Colonic mucosa (tissue), 4 donors: ENCODE results near the gene ZDHHC22. TPM values are rescaled to one million over a fixed set of nuclear protein-coding genes. Genes with fewer than 3 reads are reported as not detected.

Source experiments
- DNase-seq: peaks from one replicate; pipeline ENCODE4 v3.0.0-alpha.2; 2020
- H3K27ac ChIP-seq: fragments of 200-600 bp; one replicate; pipeline ENCODE4 v1.8.0; 2021
- H3K27me3 ChIP-seq: fragments of 200-600 bp; one replicate; pipeline ENCODE4 v1.8.0; 2021
- H3K36me3 ChIP-seq: fragments of 200-600 bp; one replicate; pipeline ENCODE4 v1.8.0; 2021
- H3K4me1 ChIP-seq: fragments of 200-600 bp; one replicate; pipeline ENCODE4 v1.8.0; 2021; ENCODE audit warnings: mild to moderate bottlenecking
- H3K4me3 ChIP-seq: fragments of 200-600 bp; one replicate; pipeline ENCODE4 v1.8.0; 2021
- H3K9ac ChIP-seq, 2 donors: one replicate each; pipeline ENCODE4 v1.7.0; 2013; ENCODE audit warnings: control low read depth in 2 of 2, low read depth in 2 of 2, low read length in 2 of 2
- H3K9me3 ChIP-seq: fragments of 200-600 bp; one replicate; pipeline ENCODE4 v1.8.0; 2021
- intact Hi-C: fragments of 100-400 bp; cut with DNase I; formaldehyde crosslinking; loops from one replicate; pipeline ENCODE4 v1.14.1; 2022
- total RNA-seq, 2 donors: library from RNA; stranded (reverse); fragmentation: NEBNext Ultra II Directional in 1 of 2; extraction: Animal tissue kit (Norgen Biotek cat#: 25700) in 1 of 2; gene quantifications; one replicate each; pipeline ENCODE4 v1.2.1, GENCODE V29; 2021
- TF ChIP-seq, protein P1 (sequence below): fragments of 200-600 bp; IDR thresholded peaks from one replicate; pipeline ENCODE4 v1.8.0; 2022; ENCODE audit warnings: antibody characterized with exemption, mild to moderate bottlenecking
- donor health status: healthy.
- donor health status: DM: no; HTN: no; CAD: no.
- donor health status: DM: no; HTN: no; CAD: no.

The ZDHHC22 gene
- total RNA-seq, 2 donors from 2014 or later, result 0.07 to 0.42 TPM

- no peak for DNase-seq
- no peaks in the 10 kb centered on the region for H3K27me3 ChIP-seq
- H3K4me1 ChIP-seq, result no peaks in the 10 kb centered on the region
- no peak overlapping the region for H3K27ac ChIP-seq
- no peaks in the 10 kb centered on the region for H3K9me3 ChIP-seq
- H3K9ac ChIP-seq, result no peak overlapping the region
- no peaks in the 10 kb centered on the region for H3K36me3 ChIP-seq
- no peak overlapping the region for H3K4me3 ChIP-seq
- TF ChIP-seq, protein P1, sequence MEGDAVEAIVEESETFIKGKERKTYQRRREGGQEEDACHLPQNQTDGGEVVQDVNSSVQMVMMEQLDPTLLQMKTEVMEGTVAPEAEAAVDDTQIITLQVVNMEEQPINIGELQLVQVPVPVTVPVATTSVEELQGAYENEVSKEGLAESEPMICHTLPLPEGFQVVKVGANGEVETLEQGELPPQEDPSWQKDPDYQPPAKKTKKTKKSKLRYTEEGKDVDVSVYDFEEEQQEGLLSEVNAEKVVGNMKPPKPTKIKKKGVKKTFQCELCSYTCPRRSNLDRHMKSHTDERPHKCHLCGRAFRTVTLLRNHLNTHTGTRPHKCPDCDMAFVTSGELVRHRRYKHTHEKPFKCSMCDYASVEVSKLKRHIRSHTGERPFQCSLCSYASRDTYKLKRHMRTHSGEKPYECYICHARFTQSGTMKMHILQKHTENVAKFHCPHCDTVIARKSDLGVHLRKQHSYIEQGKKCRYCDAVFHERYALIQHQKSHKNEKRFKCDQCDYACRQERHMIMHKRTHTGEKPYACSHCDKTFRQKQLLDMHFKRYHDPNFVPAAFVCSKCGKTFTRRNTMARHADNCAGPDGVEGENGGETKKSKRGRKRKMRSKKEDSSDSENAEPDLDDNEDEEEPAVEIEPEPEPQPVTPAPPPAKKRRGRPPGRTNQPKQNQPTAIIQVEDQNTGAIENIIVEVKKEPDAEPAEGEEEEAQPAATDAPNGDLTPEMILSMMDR, result no peak
- intact Hi-C loops, result no loop called here
These were observed 56.6 kb downstream of the ZDHHC22 start for GRCh38 chr14:77084985-77085384.

DNA sequence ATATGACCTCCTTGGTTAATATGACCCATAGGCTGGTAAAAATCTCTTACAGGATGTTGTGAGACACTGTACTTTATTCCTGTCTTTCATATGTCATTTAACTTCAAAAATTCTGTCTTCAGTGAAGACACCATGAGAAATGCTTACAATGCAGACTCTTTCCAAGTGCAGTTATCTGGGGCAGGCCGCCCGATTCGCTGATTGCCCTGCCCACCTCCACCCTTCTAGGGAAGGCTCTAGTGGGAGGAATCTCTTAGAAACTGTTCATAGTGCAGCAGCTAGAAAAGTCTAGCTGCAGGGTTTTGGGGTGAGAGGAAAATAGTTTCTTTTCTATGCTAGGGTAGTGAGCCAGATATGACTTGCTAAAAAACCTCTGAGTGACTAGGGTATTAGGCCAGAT lies 58.5 kb downstream of the ZDHHC22 start:
- H3K9ac ChIP-seq, result no peak overlapping the region
- no peaks in the 10 kb centered on the region for H3K27me3 ChIP-seq
- TF ChIP-seq, protein P1, result no peak
- no peak overlapping the region for H3K4me3 ChIP-seq
- H3K9me3 ChIP-seq, result no peaks in the 10 kb centered on the region
- intact Hi-C loops, result no loop called here
- H3K4me1 ChIP-seq, result no peaks in the 10 kb centered on the region
- H3K27ac ChIP-seq, result no peak overlapping the region
- no peak for DNase-seq
- no peaks in the 10 kb centered on the region for H3K36me3 ChIP-seq

- no peaks in the 10 kb centered on the region for H3K4me1 ChIP-seq
- no peak for DNase-seq
- no peaks in the 10 kb centered on the region for H3K27me3 ChIP-seq
- no peaks in the 10 kb centered on the region for H3K36me3 ChIP-seq
- H3K9ac ChIP-seq, result no peak overlapping the region
- TF ChIP-seq, protein P1, result no peak
- intact Hi-C loops, result no loop called here
- no peaks in the 10 kb centered on the region for H3K9me3 ChIP-seq
- no peak overlapping the region for H3K27ac ChIP-seq
- no peak overlapping the region for H3K4me3 ChIP-seq
These were observed 59.2 kb downstream of the ZDHHC22 start for GRCh38 chr14:77082356-77082755.

Other genes with a start within 250 kb of the ZDHHC22 start
- 10 to 100 TPM; 18.3 to 27.1 TPM for gene IRF2BPL, start 113.1 kb downstream of the ZDHHC22 start, total RNA-seq
- 10 to 100 TPM; 18.2 to 38.4 TPM for gene CIPC, start 43.5 kb downstream of the ZDHHC22 start, total RNA-seq
- 10 to 100 TPM in 1 of 2 donors, 1 to 10 TPM in 1; 5.9 to 13.2 TPM for gene TMEM63C, start 40.0 kb upstream of the ZDHHC22 start, total RNA-seq
- gene NGB, start 129.4 kb upstream of the ZDHHC22 start, total RNA-seq, result 1 to 10 TPM in 1 of 2 donors, not detected in 1; 1.5 TPM
- 10 to 100 TPM; 13.0 to 37.7 TPM for gene POMT2, start 179.1 kb upstream of the ZDHHC22 start, total RNA-seq
- 10 to 100 TPM; 31.2 to 33.6 TPM for gene GSTZ1, start 179.2 kb upstream of the ZDHHC22 start, total RNA-seq
- gene TMED8, start 235.3 kb upstream of the ZDHHC22 start, total RNA-seq, result 1 to 10 TPM; 8.6 to 9.4 TPM
- gene SAMD15, start 235.6 kb upstream of the ZDHHC22 start, total RNA-seq, result under 1 TPM in 1 of 2 donors, not detected in 1; 0.72 TPM